HEK293 (cell line): ENCODE results near the gene EHD1.

Experiments
- CTCF ChIA-PET: fragments of 350-600 bp; formaldehyde crosslinking; extraction: SDS; loops from one replicate; lab custom pipeline; 2021; ENCODE audit warnings: antibody characterized with exemption; lab: Yijun Ruan, JAX
- POLR2A ChIA-PET: fragments of 300-600 bp; formaldehyde crosslinking; extraction: SDS; loops from one replicate; lab custom pipeline; 2020; ENCODE audit warnings: antibody characterized with exemption, inconsistent platforms; lab: Yijun Ruan, JAX
- H3K27ac ChIP-seq: fragments of 200-500 bp; sonication (Bioruptor generic); 2 replicates; pipeline ENCODE4 v1.5.1; 2014; ENCODE audit warnings: low read depth, low read length, control low read depth, inconsistent platforms; ENCODE audit errors: extremely low read depth
- H3K36me3 ChIP-seq, 2 experiments: fragments of 200-500 bp in 1 of 2; sonication (Bioruptor generic) in 1 of 2; 1 replicate in 1 of 2; 2 replicates in 1 of 2; pipeline ENCODE4 v1.5.1; 2014 to 2017; ENCODE audit warnings: inconsistent platforms in 2 of 2, low read length in 2 of 2; ENCODE audit not compliant: control insufficient read depth in 2 of 2, insufficient read depth in 1 of 2
- H3K4me1 ChIP-seq: fragments of 200-500 bp; sonication (Bioruptor generic); 2 replicates; pipeline ENCODE4 v1.5.1; 2014; ENCODE audit warnings: mild to moderate bottlenecking, low read length, inconsistent platforms; ENCODE audit not compliant: control insufficient read depth, insufficient read depth
- H3K4me3 ChIP-seq: 2 replicates; pipeline ENCODE4 v1.5.1; 2011; ENCODE audit warnings: low read depth, mild to moderate bottlenecking, control low read depth, low read length, moderate library complexity
- H3K9me3 ChIP-seq: fragments of 200-500 bp; sonication (Bioruptor generic); 2 replicates; pipeline ENCODE4 v1.5.1; 2014; ENCODE audit warnings: low read depth, low read length, inconsistent platforms; ENCODE audit not compliant: control insufficient read depth, insufficient read depth
- GLIS2 ChIP-seq: fragments of 450-650 bp; formaldehyde crosslinking; IDR thresholded peaks from 2 replicates; pipeline ENCODE4 v1.5.1; 2016; ENCODE audit warnings: missing biosample characterization, missing genetic modification characterization
- HOXD13 ChIP-seq: sonication (generic); formaldehyde crosslinking; IDR thresholded peaks from 2 replicates; pipeline ENCODE4 v1.8.0; 2022; ENCODE audit warnings: missing genetic modification reagents, borderline replicate concordance
- SP2 ChIP-seq: fragments of 450-650 bp; formaldehyde crosslinking; IDR thresholded peaks from 2 replicates; pipeline ENCODE4 v1.5.1; 2016; ENCODE audit warnings: missing biosample characterization, missing genetic modification characterization
- SP3 ChIP-seq: fragments of 450-650 bp; formaldehyde crosslinking; IDR thresholded peaks from 2 replicates; pipeline ENCODE4 v1.5.1; 2016; ENCODE audit warnings: missing biosample characterization, missing genetic modification characterization
- ZNF335 ChIP-seq: fragments of 450-650 bp; formaldehyde crosslinking; conservative IDR thresholded peaks from 2 replicates; pipeline ENCODE4 v1.5.1; 2016; ENCODE audit warnings: missing biosample characterization, missing genetic modification characterization
- ZNF366 ChIP-seq: fragments of 450-650 bp; formaldehyde crosslinking; conservative IDR thresholded peaks from 2 replicates; pipeline ENCODE4 v1.5.1; 2016; ENCODE audit warnings: missing biosample characterization, missing genetic modification characterization
- ZNF513 ChIP-seq: fragments of 450-650 bp; IDR thresholded peaks from 2 replicates; pipeline ENCODE4 v1.5.1; 2018; ENCODE audit warnings: missing biosample characterization, missing genetic modification characterization
- ZNF654 ChIP-seq: fragments of 450-650 bp; formaldehyde crosslinking; IDR thresholded peaks from 2 replicates; pipeline ENCODE4 v1.5.1; 2016; ENCODE audit warnings: low read depth, missing biosample characterization, missing genetic modification characterization
- ZNF747 ChIP-seq: fragments of 450-650 bp; formaldehyde crosslinking; IDR thresholded peaks from 2 replicates; pipeline ENCODE4 v1.5.1; 2016; ENCODE audit warnings: missing biosample characterization, missing genetic modification characterization
- ZNF768 ChIP-seq: fragments of 450-650 bp; formaldehyde crosslinking; IDR thresholded peaks from 2 replicates; pipeline ENCODE4 v1.5.1; 2018; ENCODE audit warnings: missing biosample characterization, mild to moderate bottlenecking, missing genetic modification characterization
- ZSCAN16 ChIP-seq: fragments of 450-650 bp; formaldehyde crosslinking; IDR thresholded peaks from 2 replicates; pipeline ENCODE4 v1.5.1; 2016; ENCODE audit warnings: missing biosample characterization, missing genetic modification characterization
- TF ChIP-seq, protein P1 (sequence below): fragments of 450-650 bp; formaldehyde crosslinking; IDR thresholded peaks from 2 replicates; pipeline ENCODE4 v1.5.1; 2016; ENCODE audit warnings: missing biosample characterization, missing genetic modification characterization, low read depth
- TF ChIP-seq, protein P2 (sequence below): fragments of 450-650 bp; formaldehyde crosslinking; IDR thresholded peaks from 2 replicates; pipeline ENCODE4 v1.5.1; 2016; ENCODE audit warnings: missing biosample characterization, missing genetic modification characterization
- TF ChIP-seq, protein P3 (sequence below): fragments of 450-650 bp; formaldehyde crosslinking; IDR thresholded peaks from 2 replicates; pipeline ENCODE4 v1.5.1; 2016; ENCODE audit warnings: missing biosample characterization, missing genetic modification characterization

EHD1 gene

GRCh38 chr11:64804346-64805210 is 73.8 kb downstream of the EHD1 start:
- peaks cover 0 to 51% of the 10 kb centered on the region in 2 experiments; a peak in 2 of 3 replicates for H3K36me3 ChIP-seq

GRCh38 chr11:64803846-64804345 is 74.5 kb downstream of the EHD1 start:
- Histone ChIP-seq H3K9me3 (no peaks in the 10 kb centered on the region), H3K27ac (no peak overlapping the region), H3K36me3 (peaks cover 0 to 54% of the 10 kb centered on the region in 2 experiments; a peak in 2 of 3 replicates), H3K4me1 (peaks cover 4% of the 10 kb centered on the region), H3K4me3 (peak overlapping the region; percentile 47)
- CTCF ChIA-PET: interaction anchor here (0.5 to 1.3 kb wide), 6 partner anchors 10 to 105 kb away, joined by 3 to 5 read pairs (median 3); no protein-coding TSS in a partner anchor
- POLR2A ChIA-PET: interaction anchor here (0.6 to 2.3 kb wide), 3 partner anchors 9 to 76 kb away, joined by 3 to 24 read pairs (median 8); partner anchors contain the start of gene SF1
- TF ChIP-seq SP2: peak; percentile 16; the same call in 1 of the 2 replicates
- TF ChIP-seq, protein P1, sequence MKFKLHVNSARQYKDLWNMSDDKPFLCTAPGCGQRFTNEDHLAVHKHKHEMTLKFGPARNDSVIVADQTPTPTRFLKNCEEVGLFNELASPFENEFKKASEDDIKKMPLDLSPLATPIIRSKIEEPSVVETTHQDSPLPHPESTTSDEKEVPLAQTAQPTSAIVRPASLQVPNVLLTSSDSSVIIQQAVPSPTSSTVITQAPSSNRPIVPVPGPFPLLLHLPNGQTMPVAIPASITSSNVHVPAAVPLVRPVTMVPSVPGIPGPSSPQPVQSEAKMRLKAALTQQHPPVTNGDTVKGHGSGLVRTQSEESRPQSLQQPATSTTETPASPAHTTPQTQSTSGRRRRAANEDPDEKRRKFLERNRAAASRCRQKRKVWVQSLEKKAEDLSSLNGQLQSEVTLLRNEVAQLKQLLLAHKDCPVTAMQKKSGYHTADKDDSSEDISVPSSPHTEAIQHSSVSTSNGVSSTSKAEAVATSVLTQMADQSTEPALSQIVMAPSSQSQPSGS (tag by site-specific recombination): no peak
- peak; percentile 25; the same call in 1 of the 2 replicates for TF ChIP-seq SP3 (tag by site-specific recombination)
- TF ChIP-seq, protein P2, sequence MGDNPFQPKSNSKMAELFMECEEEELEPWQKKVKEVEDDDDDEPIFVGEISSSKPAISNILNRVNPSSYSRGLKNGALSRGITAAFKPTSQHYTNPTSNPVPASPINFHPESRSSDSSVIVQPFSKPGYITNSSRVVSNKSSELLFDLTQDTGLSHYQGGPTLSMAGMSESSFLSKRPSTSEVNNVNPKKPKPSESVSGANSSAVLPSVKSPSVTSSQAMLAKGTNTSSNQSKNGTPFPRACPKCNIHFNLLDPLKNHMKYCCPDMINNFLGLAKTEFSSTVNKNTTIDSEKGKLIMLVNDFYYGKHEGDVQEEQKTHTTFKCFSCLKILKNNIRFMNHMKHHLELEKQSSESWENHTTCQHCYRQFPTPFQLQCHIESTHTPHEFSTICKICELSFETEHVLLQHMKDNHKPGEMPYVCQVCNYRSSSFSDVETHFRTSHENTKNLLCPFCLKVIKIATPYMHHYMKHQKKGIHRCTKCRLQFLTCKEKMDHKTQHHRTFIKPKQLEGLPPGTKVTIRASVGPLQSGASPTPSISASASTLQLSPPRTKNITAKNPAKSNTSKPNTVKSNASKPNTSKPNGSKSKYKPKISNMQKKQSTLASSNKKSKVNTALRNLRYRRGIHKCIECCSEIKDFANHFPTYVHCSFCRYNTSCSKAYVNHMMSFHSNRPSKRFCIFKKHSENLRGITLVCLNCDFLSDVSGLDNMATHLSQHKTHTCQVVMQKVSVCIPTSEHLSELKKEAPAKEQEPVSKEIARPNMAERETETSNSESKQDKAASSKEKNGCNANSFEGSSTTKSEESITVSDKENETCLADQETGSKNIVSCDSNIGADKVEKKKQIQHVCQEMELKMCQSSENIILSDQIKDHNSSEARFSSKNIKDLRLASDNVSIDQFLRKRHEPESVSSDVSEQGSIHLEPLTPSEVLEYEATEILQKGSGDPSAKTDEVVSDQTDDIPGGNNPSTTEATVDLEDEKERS (tag by site-specific recombination): no peak
- no peak for TF ChIP-seq ZNF366 (tag by site-specific recombination)
- no peak for TF ChIP-seq ZSCAN16
- no peak for TF ChIP-seq HOXD13
- TF ChIP-seq ZNF335: peak; percentile 77
- TF ChIP-seq, all 188 proteins: peak for 3

More at GRCh38 chr11:64804346-64805210, 73.8 kb downstream of the EHD1 start:
- POLR2A ChIA-PET: interaction anchor here (1.5 to 2.3 kb wide), 2 partner anchors 9 to 26 kb away, joined by 3 to 24 read pairs; partner anchors contain the start of gene SF1
- Histone ChIP-seq H3K27ac (no peak overlapping the region), H3K9me3 (no peaks in the 10 kb centered on the region), H3K4me3 (no peak overlapping the region), H3K4me1 (peaks cover 4% of the 10 kb centered on the region)
- CTCF ChIA-PET: interaction anchor here (0.5 to 1.3 kb wide), 5 partner anchors 11 to 99 kb away, joined by 3 to 5 read pairs (median 3); no protein-coding TSS in a partner anchor
- 0 out of 2 replicates have a peak, but pooled peaks have one; percentile 32 for TF ChIP-seq GLIS2 (tag by site-specific recombination)
- TF ChIP-seq ZNF768 (tag by site-specific recombination): no peak
- TF ChIP-seq, protein P3, sequence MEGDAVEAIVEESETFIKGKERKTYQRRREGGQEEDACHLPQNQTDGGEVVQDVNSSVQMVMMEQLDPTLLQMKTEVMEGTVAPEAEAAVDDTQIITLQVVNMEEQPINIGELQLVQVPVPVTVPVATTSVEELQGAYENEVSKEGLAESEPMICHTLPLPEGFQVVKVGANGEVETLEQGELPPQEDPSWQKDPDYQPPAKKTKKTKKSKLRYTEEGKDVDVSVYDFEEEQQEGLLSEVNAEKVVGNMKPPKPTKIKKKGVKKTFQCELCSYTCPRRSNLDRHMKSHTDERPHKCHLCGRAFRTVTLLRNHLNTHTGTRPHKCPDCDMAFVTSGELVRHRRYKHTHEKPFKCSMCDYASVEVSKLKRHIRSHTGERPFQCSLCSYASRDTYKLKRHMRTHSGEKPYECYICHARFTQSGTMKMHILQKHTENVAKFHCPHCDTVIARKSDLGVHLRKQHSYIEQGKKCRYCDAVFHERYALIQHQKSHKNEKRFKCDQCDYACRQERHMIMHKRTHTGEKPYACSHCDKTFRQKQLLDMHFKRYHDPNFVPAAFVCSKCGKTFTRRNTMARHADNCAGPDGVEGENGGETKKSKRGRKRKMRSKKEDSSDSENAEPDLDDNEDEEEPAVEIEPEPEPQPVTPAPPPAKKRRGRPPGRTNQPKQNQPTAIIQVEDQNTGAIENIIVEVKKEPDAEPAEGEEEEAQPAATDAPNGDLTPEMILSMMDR (tag by site-specific recombination): peak; percentile 29; the same call in 1 of the 2 replicates
- TF ChIP-seq ZNF747 (tag by site-specific recombination): no peak
- TF ChIP-seq ZNF513 (tag by site-specific recombination): peak; percentile 26; the same call in 1 of the 2 replicates
- peak; percentile 32 for TF ChIP-seq ZNF654 (tag by site-specific recombination)
